MG63 (cell line): ENCODE data around the gene SLC37A4. TPM values are rescaled to one million over a fixed set of nuclear protein-coding genes. Genes with fewer than 3 reads are reported as not detected.
"Not testable (repeated sequence)": the region's sequence is repeated elsewhere in the genome, so short reads cannot be mapped to it uniquely, and the experiment has no call there.

Experiments used
- DNase-seq: peaks from one replicate; pipeline ENCODE4 v3.0.0-alpha.2; 2020
- H3K27me3 ChIP-seq: fragments of 250-450 bp; sonication (Bioruptor Pico); 2 replicates; pipeline ENCODE4 v1.5.1; 2020; ENCODE audit warnings: mild to moderate bottlenecking, moderate library complexity
- H3K36me3 ChIP-seq: fragments of 250-450 bp; sonication (Bioruptor Pico); 2 replicates; pipeline ENCODE4 v1.5.1; 2020; ENCODE audit warnings: mild to moderate bottlenecking, moderate library complexity
- H3K4me3 ChIP-seq: fragments of 250-450 bp; sonication (Bioruptor Pico); 2 replicates; pipeline ENCODE4 v1.5.1; 2020; ENCODE audit warnings: mild to moderate bottlenecking, moderate library complexity
- H3K9me3 ChIP-seq: fragments of 250-450 bp; sonication (Bioruptor Pico); 2 replicates; pipeline ENCODE4 v1.5.1; 2020; ENCODE audit warnings: mild to moderate bottlenecking, moderate library complexity
- total RNA-seq: library from RNA; depleted of rRNA; stranded (reverse); fragments of >200 nt; shearing (Covaris generic); gene quantifications from 2 replicates; pipeline ENCODE4 v1.2.3, GENCODE V29; 2014; ENCODE audit warnings: low replicate concordance

Gene SLC37A4
- total RNA-seq, 1 experiment from 2014 or later = 2.6 TPM

GRCh38 chr11:119049081-119049480 is 18.4 kb upstream of the SLC37A4 start:
- no peak for DNase-seq
- Histone ChIP-seq H3K27me3 (no peaks in the 10 kb centered on the region), H3K4me3 (no peak overlapping the region), H3K9me3 (no peaks in the 10 kb centered on the region), H3K36me3 (peaks cover 59% of the 10 kb centered on the region)

GRCh38 chr11:119048644-119049043 is 18.0 kb upstream of the SLC37A4 start:
- H3K36me3 ChIP-seq = peaks cover 54% of the 10 kb centered on the region
- no peak for DNase-seq
- no peaks in the 10 kb centered on the region for H3K27me3 ChIP-seq

GRCh38 chr11:119047205-119047604 is 16.5 kb upstream of the SLC37A4 start:
- Histone ChIP-seq H3K27me3 (no peaks in the 10 kb centered on the region), H3K9me3 (no peaks in the 10 kb centered on the region), H3K4me3 (no peak overlapping the region), H3K36me3 (peaks cover 40% of the 10 kb centered on the region)
- no peak for DNase-seq

More at GRCh38 chr11:119048644-119049043, 18.0 kb upstream of the SLC37A4 start:
- Histone ChIP-seq H3K4me3 (no peak overlapping the region), H3K9me3 (no peaks in the 10 kb centered on the region)

- Histone ChIP-seq H3K4me3 (no peak overlapping the region), H3K9me3 (no peaks in the 10 kb centered on the region), H3K36me3 (peaks cover 37% of the 10 kb centered on the region), H3K27me3 (no peaks in the 10 kb centered on the region)
- no peak for DNase-seq
Measured at GRCh38 chr11:119046489-119046888, 15.8 kb upstream of the SLC37A4 start.

GRCh38 chr11:119044708-119045107 is 14.0 kb upstream of the SLC37A4 start:
- no peak for DNase-seq
- Histone ChIP-seq H3K36me3 (peaks cover 24% of the 10 kb centered on the region), H3K27me3 (no peaks in the 10 kb centered on the region), H3K9me3 (no peaks in the 10 kb centered on the region), H3K4me3 (no peak overlapping the region)

- Histone ChIP-seq H3K4me3 (no peak overlapping the region), H3K36me3 (peaks cover 17% of the 10 kb centered on the region), H3K27me3 (no peaks in the 10 kb centered on the region), H3K9me3 (no peaks in the 10 kb centered on the region)
- no peak for DNase-seq
Measured at GRCh38 chr11:119042927-119043326, 12.2 kb upstream of the SLC37A4 start.

- H3K27me3 ChIP-seq = no peaks in the 10 kb centered on the region
- H3K36me3 ChIP-seq = peaks cover 8% of the 10 kb centered on the region
- H3K9me3 ChIP-seq = no peaks in the 10 kb centered on the region
- no peak for DNase-seq
- no peak overlapping the region for H3K4me3 ChIP-seq
Measured at GRCh38 chr11:119041821-119042514, 11.3 kb upstream of the SLC37A4 start.

GRCh38 chr11:119039471-119039870 is 8.8 kb upstream of the SLC37A4 start:
- H3K27me3 ChIP-seq, DNase-seq, H3K4me3 ChIP-seq, H3K9me3 ChIP-seq, H3K36me3 ChIP-seq: not testable (repeated sequence)

- no peak overlapping the region for H3K4me3 ChIP-seq
- DNase-seq = no peak
Measured at GRCh38 chr11:119038884-119039283, 8.2 kb upstream of the SLC37A4 start.

GRCh38 chr11:119034813-119035212 is 4.1 kb upstream of the SLC37A4 start:
- DNase-seq = no peak
- H3K27me3 ChIP-seq = no peaks in the 10 kb centered on the region

More at GRCh38 chr11:119038884-119039283, 8.2 kb upstream of the SLC37A4 start:
- Histone ChIP-seq H3K36me3 (no peaks in the 10 kb centered on the region), H3K9me3 (no peaks in the 10 kb centered on the region), H3K27me3 (no peaks in the 10 kb centered on the region)

GRCh38 chr11:119033421-119033820 is 2.7 kb upstream of the SLC37A4 start:
- not testable (repeated sequence) for H3K27me3 ChIP-seq, H3K9me3 ChIP-seq, H3K4me3 ChIP-seq, DNase-seq, H3K36me3 ChIP-seq

More at GRCh38 chr11:119034813-119035212, 4.1 kb upstream of the SLC37A4 start:
- no peaks in the 10 kb centered on the region for H3K36me3 ChIP-seq
- no peaks in the 10 kb centered on the region for H3K9me3 ChIP-seq
- no peak overlapping the region for H3K4me3 ChIP-seq

- no peak for DNase-seq
- Histone ChIP-seq H3K36me3 (no peaks in the 10 kb centered on the region; the same call in 1 of the 2 replicates), H3K27me3 (no peaks in the 10 kb centered on the region), H3K4me3 (no peak overlapping the region), H3K9me3 (no peaks in the 10 kb centered on the region)
Measured at GRCh38 chr11:119031912-119032280, 1.2 kb upstream of the SLC37A4 start.

- no peak for DNase-seq
- no peaks in the 10 kb centered on the region for H3K9me3 ChIP-seq
Measured at GRCh38 chr11:119030029-119030328, 698 bp downstream of the SLC37A4 start.

GRCh38 chr11:119029340-119030028 is 1.2 kb downstream of the SLC37A4 start:
- H3K27me3 ChIP-seq = no peaks in the 10 kb centered on the region

More at GRCh38 chr11:119030029-119030328, 698 bp downstream of the SLC37A4 start:
- Histone ChIP-seq H3K36me3 (peaks cover 3% of the 10 kb centered on the region), H3K27me3 (no peaks in the 10 kb centered on the region), H3K4me3 (peak overlapping the region; percentile 77)

GRCh38 chr11:119029069-119029339 is 1.7 kb downstream of the SLC37A4 start:
- DNase-seq = no peak
- H3K27me3 ChIP-seq = no peaks in the 10 kb centered on the region
- no peak overlapping the region for H3K4me3 ChIP-seq
- H3K9me3 ChIP-seq = no peaks in the 10 kb centered on the region
- peaks cover 5% of the 10 kb centered on the region for H3K36me3 ChIP-seq

More at GRCh38 chr11:119029340-119030028, 1.2 kb downstream of the SLC37A4 start:
- peak overlapping the region; percentile 77 for H3K4me3 ChIP-seq
- no peak for DNase-seq
- peaks cover 4% of the 10 kb centered on the region for H3K36me3 ChIP-seq
- H3K9me3 ChIP-seq = no peaks in the 10 kb centered on the region

- no peak for DNase-seq
- Histone ChIP-seq H3K36me3 (peaks cover 10% of the 10 kb centered on the region), H3K27me3 (no peaks in the 10 kb centered on the region), H3K4me3 (no peak overlapping the region), H3K9me3 (no peaks in the 10 kb centered on the region)
Measured at GRCh38 chr11:119028346-119029068, 2.2 kb downstream of the SLC37A4 start.

GRCh38 chr11:119027561-119028345 is 2.9 kb downstream of the SLC37A4 start:
- H3K27me3 ChIP-seq = no peaks in the 10 kb centered on the region
- DNase-seq = no peak
- H3K9me3 ChIP-seq = no peaks in the 10 kb centered on the region
- peaks cover 16% of the 10 kb centered on the region for H3K36me3 ChIP-seq
- H3K4me3 ChIP-seq = no peak overlapping the region
